Activated naive CD8-positive, alpha-beta T cell (primary cell): ENCODE data around the gene PDE8A.
"Not testable (repeated sequence)": the region's sequence is repeated elsewhere in the genome, so short reads cannot be mapped to it uniquely, and the experiment has no call there.

Source experiments
- H3K27ac Mint-ChIP-seq: one replicate; pipeline ENCODE4 v1.8.0; 2021; ENCODE audit warnings: mixed read lengths
- H3K27me3 Mint-ChIP-seq: one replicate; pipeline ENCODE4 v1.8.0; 2021; ENCODE audit warnings: mixed read lengths
- H3K36me3 Mint-ChIP-seq: one replicate; pipeline ENCODE4 v1.8.0; 2021; ENCODE audit warnings: mixed read lengths
- H3K4me1 Mint-ChIP-seq: one replicate; pipeline ENCODE4 v1.8.0; 2021; ENCODE audit warnings: low read depth, mixed read lengths
- H3K4me3 Mint-ChIP-seq: one replicate; pipeline ENCODE4 v1.8.0; 2021; ENCODE audit warnings: mild to moderate bottlenecking, mixed read lengths
- H3K9me3 Mint-ChIP-seq: one replicate; pipeline ENCODE4 v1.8.0; 2021; ENCODE audit warnings: low read depth, mixed read lengths

The PDE8A gene

GRCh38 chr15:85008474-85009260 is 27.0 kb downstream of the PDE8A start:
- no peaks in the 10 kb centered on the region for H3K27me3 Mint-ChIP-seq
- H3K4me3 Mint-ChIP-seq: no peak overlapping the region
- H3K27ac Mint-ChIP-seq: no peak overlapping the region
- no peaks in the 10 kb centered on the region for H3K36me3 Mint-ChIP-seq
- H3K4me1 Mint-ChIP-seq: peaks cover 42% of the 10 kb centered on the region
- no peaks in the 10 kb centered on the region for H3K9me3 Mint-ChIP-seq

GRCh38 chr15:85009435-85009834 is 27.8 kb downstream of the PDE8A start:
- no peak overlapping the region for H3K27ac Mint-ChIP-seq
- H3K4me1 Mint-ChIP-seq: peaks cover 42% of the 10 kb centered on the region
- H3K36me3 Mint-ChIP-seq: no peaks in the 10 kb centered on the region
- no peaks in the 10 kb centered on the region for H3K27me3 Mint-ChIP-seq
- H3K4me3 Mint-ChIP-seq: no peak overlapping the region
- H3K9me3 Mint-ChIP-seq: no peaks in the 10 kb centered on the region

- no peak overlapping the region for H3K4me3 Mint-ChIP-seq
- H3K4me1 Mint-ChIP-seq: peaks cover 41% of the 10 kb centered on the region
- no peak overlapping the region for H3K27ac Mint-ChIP-seq
- no peaks in the 10 kb centered on the region for H3K9me3 Mint-ChIP-seq
- no peaks in the 10 kb centered on the region for H3K36me3 Mint-ChIP-seq
- no peaks in the 10 kb centered on the region for H3K27me3 Mint-ChIP-seq
These were observed 28.4 kb downstream of the PDE8A start for GRCh38 chr15:85010071-85010385.

GRCh38 chr15:85010386-85011159 is 28.9 kb downstream of the PDE8A start:
- Mint-ChIP-seq H3K4me1 (peaks cover 41% of the 10 kb centered on the region), H3K4me3 (no peak overlapping the region), H3K27me3 (no peaks in the 10 kb centered on the region), H3K9me3 (no peaks in the 10 kb centered on the region), H3K27ac (peak overlapping the region; percentile 35), H3K36me3 (no peaks in the 10 kb centered on the region)

GRCh38 chr15:85011160-85011571 is 29.5 kb downstream of the PDE8A start:
- no peaks in the 10 kb centered on the region for H3K9me3 Mint-ChIP-seq
- no peak overlapping the region for H3K27ac Mint-ChIP-seq
- H3K36me3 Mint-ChIP-seq: peaks cover under 1% of the 10 kb centered on the region
- no peaks in the 10 kb centered on the region for H3K27me3 Mint-ChIP-seq
- no peak overlapping the region for H3K4me3 Mint-ChIP-seq
- H3K4me1 Mint-ChIP-seq: peaks cover 41% of the 10 kb centered on the region

- peaks cover 44% of the 10 kb centered on the region for H3K4me1 Mint-ChIP-seq
- not testable (repeated sequence) for H3K27ac Mint-ChIP-seq, H3K4me3 Mint-ChIP-seq, H3K9me3 Mint-ChIP-seq, H3K27me3 Mint-ChIP-seq, H3K36me3 Mint-ChIP-seq
These were observed 30.1 kb downstream of the PDE8A start for GRCh38 chr15:85011724-85012123.

- Mint-ChIP-seq H3K4me1 (peaks cover 33% of the 10 kb centered on the region), H3K9me3 (no peaks in the 10 kb centered on the region), H3K4me3 (no peak overlapping the region), H3K27ac (no peak overlapping the region), H3K27me3 (no peaks in the 10 kb centered on the region), H3K36me3 (peaks cover 4% of the 10 kb centered on the region)
These were observed 32.1 kb downstream of the PDE8A start for GRCh38 chr15:85013785-85014184.

- H3K4me3 Mint-ChIP-seq: no peak overlapping the region
- H3K36me3 Mint-ChIP-seq: peaks cover 4% of the 10 kb centered on the region
- H3K27ac Mint-ChIP-seq: no peak overlapping the region
- H3K4me1 Mint-ChIP-seq: peaks cover 30% of the 10 kb centered on the region
- H3K27me3 Mint-ChIP-seq: no peaks in the 10 kb centered on the region
- H3K9me3 Mint-ChIP-seq: no peaks in the 10 kb centered on the region
These were observed 33.3 kb downstream of the PDE8A start for GRCh38 chr15:85014932-85015331.

GRCh38 chr15:85016275-85016674 is 34.6 kb downstream of the PDE8A start:
- no peaks in the 10 kb centered on the region for H3K27me3 Mint-ChIP-seq
- H3K4me3 Mint-ChIP-seq: no peak overlapping the region
- peaks cover 25% of the 10 kb centered on the region for H3K4me1 Mint-ChIP-seq
- no peak overlapping the region for H3K27ac Mint-ChIP-seq
- peaks cover 4% of the 10 kb centered on the region for H3K36me3 Mint-ChIP-seq
- H3K9me3 Mint-ChIP-seq: no peaks in the 10 kb centered on the region

GRCh38 chr15:85019815-85020590 is 38.3 kb downstream of the PDE8A start:
- H3K27ac Mint-ChIP-seq: no peak overlapping the region

GRCh38 chr15:85021409-85021808 is 39.8 kb downstream of the PDE8A start:
- Mint-ChIP-seq H3K27me3 (no peaks in the 10 kb centered on the region), H3K4me1 (peaks cover 48% of the 10 kb centered on the region), H3K9me3 (no peaks in the 10 kb centered on the region), H3K27ac (no peak overlapping the region), H3K36me3 (peaks cover 3% of the 10 kb centered on the region), H3K4me3 (no peak overlapping the region)

More at GRCh38 chr15:85019815-85020590, 38.3 kb downstream of the PDE8A start:
- H3K27me3 Mint-ChIP-seq: no peaks in the 10 kb centered on the region
- H3K4me3 Mint-ChIP-seq: no peak overlapping the region
- no peaks in the 10 kb centered on the region for H3K9me3 Mint-ChIP-seq
- peaks cover 7% of the 10 kb centered on the region for H3K36me3 Mint-ChIP-seq
- H3K4me1 Mint-ChIP-seq: peaks cover 40% of the 10 kb centered on the region

GRCh38 chr15:85022860-85023403 is 41.3 kb downstream of the PDE8A start:
- Mint-ChIP-seq H3K4me3 (no peak overlapping the region), H3K4me1 (peaks cover 54% of the 10 kb centered on the region), H3K36me3 (peaks cover 2% of the 10 kb centered on the region), H3K27ac (no peak overlapping the region), H3K9me3 (no peaks in the 10 kb centered on the region), H3K27me3 (no peaks in the 10 kb centered on the region)

GRCh38 chr15:85024003-85024402 is 42.3 kb downstream of the PDE8A start:
- Mint-ChIP-seq H3K4me1 (peaks cover 54% of the 10 kb centered on the region), H3K36me3 (peaks cover 2% of the 10 kb centered on the region), H3K27ac (no peak overlapping the region), H3K9me3 (no peaks in the 10 kb centered on the region), H3K4me3 (no peak overlapping the region), H3K27me3 (no peaks in the 10 kb centered on the region)

GRCh38 chr15:85024509-85025336 is 43.1 kb downstream of the PDE8A start:
- peaks cover 2% of the 10 kb centered on the region for H3K36me3 Mint-ChIP-seq
- H3K9me3 Mint-ChIP-seq: no peaks in the 10 kb centered on the region
- no peak overlapping the region for H3K4me3 Mint-ChIP-seq
- H3K27me3 Mint-ChIP-seq: no peaks in the 10 kb centered on the region
- H3K27ac Mint-ChIP-seq: peak overlapping the region; percentile 11
- peaks cover 60% of the 10 kb centered on the region for H3K4me1 Mint-ChIP-seq
